22Rv1 (cell line): ENCODE results near the gene VTI1A.

Experiments
- H3K27ac ChIP-seq: fragments of 450-650 bp; 2 replicates; pipeline ENCODE4 v1.5.1; 2017
- CTCF ChIP-seq: fragments of 450-650 bp; IDR thresholded peaks from 2 replicates; pipeline ENCODE4 v1.5.1; 2017; ENCODE audit warnings: mild to moderate bottlenecking
- ZFX ChIP-seq: fragments of 450-650 bp; IDR thresholded peaks from 2 replicates; pipeline ENCODE4 v1.6.1; 2017; ENCODE audit warnings: antibody characterized with exemption, borderline replicate concordance

Gene VTI1A

GRCh38 chr10:112805701-112806100 lies 358.7 kb downstream of the VTI1A start:
- no peak for TF ChIP-seq ZFX
- no peak for TF ChIP-seq CTCF
- no peak overlapping the region for H3K27ac ChIP-seq

DNA sequence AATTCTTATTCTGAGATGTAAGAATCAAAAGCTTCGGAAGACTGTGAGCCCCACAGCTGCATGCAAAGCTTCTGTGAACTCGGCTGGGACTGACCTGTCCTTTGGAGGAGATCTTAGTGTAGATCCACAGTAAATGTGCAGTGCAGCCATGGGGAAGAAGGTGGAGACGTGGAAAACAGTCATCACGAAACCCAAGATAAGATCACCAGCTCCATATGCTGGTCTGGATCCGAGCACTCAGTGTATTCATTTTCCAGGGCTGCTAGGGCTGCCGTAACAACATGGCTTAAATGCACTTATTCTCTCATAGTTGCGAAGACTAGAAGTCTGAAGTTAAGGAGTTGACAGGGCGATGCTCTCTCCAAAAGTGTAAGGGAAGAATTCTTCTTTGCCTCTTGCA lies 360.0 kb downstream of the VTI1A start:
- TF ChIP-seq ZFX: no peak
- TF ChIP-seq CTCF: no peak
- no peak overlapping the region for H3K27ac ChIP-seq

DNA sequence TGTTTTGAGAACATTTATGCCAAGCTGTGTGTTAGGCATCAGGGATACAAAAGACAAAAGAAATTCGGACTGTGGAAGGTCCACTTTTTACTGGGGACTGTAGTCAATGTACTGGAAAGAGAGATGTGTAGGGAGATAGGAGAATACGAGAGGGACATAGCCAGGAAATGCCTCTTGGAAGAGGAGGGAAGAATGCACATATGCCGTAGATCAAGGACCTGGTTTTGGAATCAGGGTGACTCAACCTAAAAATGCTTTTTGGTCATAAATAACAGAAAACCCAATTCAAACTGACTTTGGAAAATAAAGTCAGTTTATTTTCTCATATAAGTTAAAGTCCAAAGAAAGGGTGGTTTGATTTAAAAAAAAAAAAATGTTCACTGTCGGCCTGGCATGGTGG lies 362.7 kb downstream of the VTI1A start:
- TF ChIP-seq CTCF (no peak), ZFX (no peak)
- H3K27ac ChIP-seq: no peak overlapping the region

GRCh38 chr10:112810711-112811151 lies 363.7 kb downstream of the VTI1A start:
- H3K27ac ChIP-seq: no peak overlapping the region
- TF ChIP-seq CTCF (no peak), ZFX (no peak)

- peak overlapping the region; percentile 35; the same call in 1 of the 2 replicates for H3K27ac ChIP-seq
- TF ChIP-seq CTCF (no peak), ZFX (no peak)
Measured at GRCh38 chr10:112811741-112812551, 364.9 kb downstream of the VTI1A start.

DNA sequence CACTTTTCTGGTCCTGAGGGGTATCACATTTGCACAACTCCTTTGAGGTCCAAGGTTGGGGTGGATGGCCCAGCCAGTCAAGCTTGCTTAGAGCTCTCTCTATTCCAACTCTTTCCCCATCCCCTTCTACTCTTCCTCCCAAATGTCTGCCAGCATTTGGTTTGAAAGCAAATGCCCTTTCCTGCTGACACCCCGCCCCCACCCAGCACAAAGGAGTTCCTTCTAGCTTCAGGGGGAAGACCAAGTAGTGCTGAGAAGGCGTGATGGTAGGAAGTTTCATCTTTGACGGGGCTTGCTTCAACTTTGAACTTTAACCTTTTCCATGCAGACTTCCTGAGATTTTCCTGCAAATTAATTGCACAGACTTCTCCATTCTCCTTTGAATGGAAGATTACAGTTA lies 365.6 kb downstream of the VTI1A start:
- no peak for TF ChIP-seq ZFX
- no peak for TF ChIP-seq CTCF
- H3K27ac ChIP-seq: no peak overlapping the region

- TF ChIP-seq ZFX (no peak), CTCF (no peak)
- H3K27ac ChIP-seq: no peak overlapping the region
Measured at GRCh38 chr10:112813866-112814591, 367.0 kb downstream of the VTI1A start.
